Esophagus squamous epithelium (tissue), 5 donors: Measurements from ENCODE around the gene ZNF343. TPM values are rescaled to one million over a fixed set of nuclear protein-coding genes. Genes with fewer than 3 reads are reported as not detected.
A peak's percentile ranks its signal among the peaks of the same experiment; 100 is the strongest.

Experiments used
- DNase-seq: peaks from one replicate; lab custom pipeline; 2025; lab: John Stamatoyannopoulos, UW
- H3K27ac ChIP-seq, 4 donors: fragments of 200-600 bp; sonication (generic); one replicate each; pipeline ENCODE4 v1.5.1; 2016 to 2019; ENCODE audit warnings: mild to moderate bottlenecking in 1 of 4
- H3K27me3 ChIP-seq, 4 donors: fragments of 200-600 bp; sonication (generic); 1 replicate in 3 of 4; 2 replicates in 1 of 4; pipeline versions ENCODE4 v1.5.1 to v1.6.0; 2017 to 2021; ENCODE audit warnings: antibody characterized with exemption in 1 of 4
- H3K36me3 ChIP-seq, 3 donors: fragments of 200-600 bp; sonication (generic); one replicate each; pipeline ENCODE4 v1.5.1; 2016 to 2019
- H3K4me1 ChIP-seq, 3 donors: fragments of 200-600 bp; sonication (generic); one replicate each; pipeline ENCODE4 v1.5.1; 2017 to 2019
- H3K4me3 ChIP-seq, 4 donors: fragments of 200-600 bp; sonication (generic); 1 replicate in 3 of 4; 2 replicates in 1 of 4; pipeline ENCODE4 v1.5.1; 2016 to 2019; ENCODE audit warnings: mild to moderate bottlenecking in 2 of 4, moderate library complexity in 1 of 4
- H3K9me3 ChIP-seq, 3 donors: fragments of 200-600 bp; sonication (generic); one replicate each; pipeline ENCODE4 v1.5.1; 2016 to 2019
- CTCF ChIP-seq, 6 experiments: fragments of 450-650 bp in 4 of 6; fragments of 200-600 bp in 2 of 6; sonication (generic) in 2 of 6; IDR thresholded peaks; one replicate each; pipeline ENCODE4 v1.5.1; 2016 to 2019; ENCODE audit warnings: antibody characterized with exemption in 6 of 6, mild to moderate bottlenecking in 4 of 6, moderate library complexity in 4 of 6
- POLR2A ChIP-seq, 4 donors: fragments of 450-650 bp; IDR thresholded peaks; one replicate each; pipeline ENCODE4 v1.6.1; 2017; ENCODE audit warnings: antibody characterized with exemption in 4 of 4, mild to moderate bottlenecking in 4 of 4, moderate library complexity in 3 of 4
- WGBS, 2 donors: methylation state at CpG; one replicate each; pipeline ENCODE4 v1.1.5; 2018; 5-methylcytosine and 5-hydroxymethylcytosine counted together
- intact Hi-C: fragments of 100-400 bp; cut with DNase I; formaldehyde crosslinking; loops from one replicate; pipeline ENCODE4 v1.15.0; 2022
- total RNA-seq, 4 donors: library from RNA; depleted of rRNA; stranded (reverse); fragments of >200 nt; gene quantifications; one replicate each; pipeline ENCODE4 v1.1.0, GENCODE V29; 2016
- donor health status: DM: yes; HTN: yes; CAD: no.

ZNF343 gene
- total RNA-seq, 4 donors from 2014 or later: 4.9 to 13.2 (median 5.4) TPM

- Histone ChIP-seq H3K9me3 (no peaks in the 10 kb centered on the region), H3K27ac (peak overlapping the region in 3 of 4 donors; percentile 84 to 98 (median 94)), H3K4me3 (peak overlapping the region in 3 of 4 donors; percentile 74 to 87 (median 79)), H3K36me3 (peaks cover 12 to 49% (median 33%) of the 10 kb centered on the region in 3 donors), H3K4me1 (peaks cover 0 to 37% (median 24%) of the 10 kb centered on the region in 3 donors), H3K27me3 (no peaks in the 10 kb centered on the region)
- DNase-seq: no peak
- intact Hi-C loops: no loop called here
- WGBS, 2 donors: 56 to 63% methylated on average over 7 to 11 of the region's 11 CpGs
- TF ChIP-seq CTCF (IDR thresholded peaks at IDR 0.05) (no peak), POLR2A (IDR thresholded peaks at IDR 0.05) (no peak)
These were observed 39.9 kb downstream of the ZNF343 start for GRCh38 chr20:2468581-2469407.

GRCh38 chr20:2467412-2467811 lies 41.3 kb downstream of the ZNF343 start:
- TF ChIP-seq POLR2A (IDR thresholded peaks at IDR 0.05): no peak
- no peak for TF ChIP-seq CTCF (IDR thresholded peaks at IDR 0.05)
- H3K4me3 ChIP-seq: no peak overlapping the region
- intact Hi-C loops: no loop called here
- DNase-seq: no peak
- H3K27me3 ChIP-seq: no peaks in the 10 kb centered on the region
- H3K27ac ChIP-seq: no peak overlapping the region
- 79 to 88% methylated on average over 5 of the region's 5 CpGs for WGBS, 2 donors
- H3K9me3 ChIP-seq: no peaks in the 10 kb centered on the region
- H3K4me1 ChIP-seq: peaks cover 0 to 37% (median 24%) of the 10 kb centered on the region in 3 donors
- H3K36me3 ChIP-seq: peaks cover 23 to 63% (median 46%) of the 10 kb centered on the region in 3 donors

- TF ChIP-seq POLR2A (IDR thresholded peaks at IDR 0.05) (no peak), CTCF (IDR thresholded peaks at IDR 0.05) (no peak)
- H3K27me3 ChIP-seq: no peaks in the 10 kb centered on the region
- WGBS, 2 donors: 93 to 99% methylated on average over 5 to 6 of the region's 6 CpGs
- H3K4me3 ChIP-seq: no peak overlapping the region
- no peaks in the 10 kb centered on the region for H3K9me3 ChIP-seq
- no peak for DNase-seq
- intact Hi-C loops: no loop called here
- peaks cover 0 to 29% (median 19%) of the 10 kb centered on the region in 3 donors for H3K4me1 ChIP-seq
- peaks cover 34 to 86% (median 63%) of the 10 kb centered on the region in 3 donors for H3K36me3 ChIP-seq
- no peak overlapping the region for H3K27ac ChIP-seq
These were observed 43.6 kb downstream of the ZNF343 start for GRCh38 chr20:2465100-2465499.

- H3K27ac ChIP-seq: no peak overlapping the region
- no peaks in the 10 kb centered on the region for H3K9me3 ChIP-seq
- DNase-seq: no peak
- peaks cover 0 to 18% (median 10%) of the 10 kb centered on the region in 3 donors for H3K4me1 ChIP-seq
- H3K27me3 ChIP-seq: no peaks in the 10 kb centered on the region
- 66 to 78% methylated on average over 7 to 9 of the region's 9 CpGs for WGBS, 2 donors
- peaks cover 34 to 99% (median 67%) of the 10 kb centered on the region in 3 donors for H3K36me3 ChIP-seq
- intact Hi-C loops: no loop called here
- H3K4me3 ChIP-seq: no peak overlapping the region
- TF ChIP-seq POLR2A (IDR thresholded peaks at IDR 0.05): no peak
These were observed 44.9 kb downstream of the ZNF343 start for GRCh38 chr20:2463616-2464365.

GRCh38 chr20:2462484-2462883 lies 46.2 kb downstream of the ZNF343 start:
- 95 to 100% methylated on average over 2 to 3 of the region's 3 CpGs for WGBS, 2 donors
- intact Hi-C loops: no loop called here
- Histone ChIP-seq H3K27me3 (no peaks in the 10 kb centered on the region), H3K4me3 (no peak overlapping the region), H3K36me3 (peaks cover 34 to 93% (median 66%) of the 10 kb centered on the region in 3 donors), H3K4me1 (peaks cover 0 to 5% (median 2%) of the 10 kb centered on the region in 3 donors), H3K27ac (no peak overlapping the region), H3K9me3 (no peaks in the 10 kb centered on the region)
- no peak for DNase-seq
- TF ChIP-seq POLR2A (IDR thresholded peaks at IDR 0.05) (no peak), CTCF (IDR thresholded peaks at IDR 0.05) (no peak)
